HS-27A (cell line): ENCODE results near the gene MEGF11.
"Not testable (repeated sequence)": the region's sequence is repeated elsewhere in the genome, so short reads cannot be mapped to it uniquely, and the experiment has no call there.

Experiments
- DNase-seq: peaks from one replicate; pipeline ENCODE4 v3.0.0-alpha.2; 2012; ENCODE audit warnings: low read depth, missing footprints

Gene MEGF11

DNA sequence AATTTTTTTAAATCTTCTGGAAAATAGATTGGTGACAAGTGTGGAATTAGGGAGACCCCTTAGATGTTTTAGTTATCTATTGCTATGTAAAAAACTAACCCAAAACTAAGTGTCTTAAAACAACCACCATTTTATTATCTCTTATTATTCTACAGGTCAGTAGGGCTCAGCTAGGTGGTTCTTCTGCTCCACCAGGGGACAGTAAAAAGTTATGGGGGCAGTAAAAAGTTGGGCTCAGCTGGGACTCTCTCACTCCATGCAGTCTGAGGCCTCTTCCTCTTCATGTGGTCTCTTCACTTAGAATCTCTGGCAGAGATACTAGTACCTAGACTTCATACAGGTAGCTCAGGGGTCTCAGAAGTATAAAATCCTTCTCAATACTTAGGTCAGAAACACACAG is 21.8 kb upstream of the MEGF11 start:
- DNase-seq = no peak

- DNase-seq = no peak
Measured at GRCh38 chr15:66270932-66271331, 17.4 kb upstream of the MEGF11 start.

DNA sequence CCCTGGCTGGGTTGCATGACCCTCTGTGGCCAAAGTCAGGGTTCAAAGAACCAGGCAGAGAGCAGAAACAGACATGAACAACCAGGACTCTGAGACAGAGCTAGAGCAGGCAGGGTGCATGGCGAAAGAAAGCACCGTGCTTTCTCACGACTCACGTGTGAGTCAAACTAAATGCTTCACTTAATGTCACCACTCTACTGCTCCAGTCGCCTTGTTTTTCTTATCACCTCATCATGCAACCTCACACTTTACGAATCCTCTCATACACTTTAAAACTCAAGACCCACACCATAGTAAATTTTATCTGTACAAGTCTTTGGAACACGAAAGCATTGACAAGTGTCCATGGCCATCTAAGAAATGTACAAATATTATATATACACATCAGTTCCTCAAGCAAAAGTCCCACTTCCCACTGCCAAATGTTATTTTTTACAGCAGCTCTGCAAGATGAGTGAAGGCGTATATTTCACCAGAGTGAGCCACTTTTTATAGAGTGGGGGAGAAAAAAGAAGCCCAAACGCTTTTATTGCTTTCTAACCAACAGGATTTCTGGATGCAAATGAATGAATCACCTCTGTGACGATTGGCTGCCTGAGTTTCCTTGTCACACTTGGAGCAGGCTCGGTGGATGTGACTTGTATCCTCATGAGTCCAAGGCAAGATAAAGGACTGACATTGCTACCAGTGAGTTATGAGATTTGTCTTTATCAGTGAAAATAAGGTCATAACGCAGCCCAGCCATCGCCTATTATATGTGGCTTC is 16.0 kb upstream of the MEGF11 start:
- no peak for DNase-seq

DNA sequence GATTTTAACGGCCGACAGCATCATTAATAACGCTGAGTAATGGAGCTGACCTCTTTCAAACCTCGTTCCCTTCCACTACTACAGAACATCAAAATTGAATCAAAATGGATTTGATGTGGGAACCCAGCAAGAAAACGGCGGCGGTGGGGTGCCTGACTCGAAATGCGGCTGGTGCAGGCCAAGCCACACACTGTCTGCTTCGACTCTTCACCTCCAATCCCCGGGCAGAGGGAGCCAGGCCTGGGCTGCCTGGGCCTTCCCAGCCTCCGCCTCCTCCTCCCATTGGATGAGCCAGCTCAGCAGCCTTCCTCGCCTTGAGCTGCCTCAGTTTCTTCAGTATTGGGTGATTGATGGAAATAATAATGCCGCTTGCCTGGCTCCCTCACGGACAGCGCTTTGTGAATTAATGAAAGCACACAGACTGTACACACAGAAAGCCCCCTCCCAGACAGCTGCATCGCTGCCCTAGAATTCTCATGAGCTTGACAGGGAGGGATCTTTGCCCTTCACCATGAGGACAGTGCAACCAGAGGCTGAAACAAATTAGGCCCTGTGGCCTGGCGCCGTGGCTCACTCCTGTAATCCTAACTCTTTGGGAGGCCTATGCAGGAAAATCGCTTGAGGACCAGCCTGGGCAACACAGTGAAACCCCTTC is 11.4 kb upstream of the MEGF11 start:
- no peak for DNase-seq

DNA sequence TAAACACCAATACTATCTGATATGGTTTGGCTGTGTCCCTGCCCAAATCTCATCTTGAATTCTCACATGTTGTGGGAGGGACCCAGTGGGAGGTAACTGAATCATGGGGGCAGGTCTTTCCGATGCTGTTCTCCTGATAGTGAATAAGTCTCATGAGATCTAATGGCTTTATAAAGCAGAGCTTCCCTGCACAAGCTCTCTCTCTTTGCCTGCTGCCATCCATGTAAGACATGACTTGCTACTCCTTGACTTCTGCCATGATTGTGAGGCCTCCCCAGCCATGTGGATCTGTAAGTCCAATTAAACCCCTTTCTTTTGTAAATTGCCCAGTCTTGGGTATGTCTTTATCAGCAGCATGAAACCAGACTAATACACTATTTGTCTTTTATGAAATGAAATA is 9.3 kb upstream of the MEGF11 start:
- not testable (repeated sequence) for DNase-seq

DNA sequence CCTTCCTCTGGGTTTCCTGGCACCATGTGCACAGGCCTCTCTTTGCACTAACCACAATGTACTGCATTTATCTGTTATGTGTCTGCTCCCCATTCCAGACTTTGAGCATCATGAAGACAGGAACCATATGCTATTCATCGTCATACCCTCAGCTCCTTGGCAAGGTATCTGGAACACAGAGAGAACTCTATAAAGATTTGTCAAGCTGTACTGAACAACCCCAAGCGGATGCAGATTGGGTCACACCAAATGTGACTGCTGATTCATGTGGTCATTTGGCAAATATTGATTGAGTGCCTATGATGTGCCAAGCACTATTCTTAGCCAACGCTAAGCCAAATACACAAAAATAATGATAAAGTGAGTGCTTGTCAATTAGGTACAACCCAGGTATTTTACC is 7.5 kb upstream of the MEGF11 start:
- DNase-seq = no peak

- DNase-seq = no peak
Measured at GRCh38 chr15:66256692-66257091, 3.1 kb upstream of the MEGF11 start.

GRCh38 chr15:66254951-66255676 is 1.6 kb upstream of the MEGF11 start:
- DNase-seq = no peak

- no peak for DNase-seq
Measured at GRCh38 chr15:66254089-66254950, 770 bp upstream of the MEGF11 start.

DNA sequence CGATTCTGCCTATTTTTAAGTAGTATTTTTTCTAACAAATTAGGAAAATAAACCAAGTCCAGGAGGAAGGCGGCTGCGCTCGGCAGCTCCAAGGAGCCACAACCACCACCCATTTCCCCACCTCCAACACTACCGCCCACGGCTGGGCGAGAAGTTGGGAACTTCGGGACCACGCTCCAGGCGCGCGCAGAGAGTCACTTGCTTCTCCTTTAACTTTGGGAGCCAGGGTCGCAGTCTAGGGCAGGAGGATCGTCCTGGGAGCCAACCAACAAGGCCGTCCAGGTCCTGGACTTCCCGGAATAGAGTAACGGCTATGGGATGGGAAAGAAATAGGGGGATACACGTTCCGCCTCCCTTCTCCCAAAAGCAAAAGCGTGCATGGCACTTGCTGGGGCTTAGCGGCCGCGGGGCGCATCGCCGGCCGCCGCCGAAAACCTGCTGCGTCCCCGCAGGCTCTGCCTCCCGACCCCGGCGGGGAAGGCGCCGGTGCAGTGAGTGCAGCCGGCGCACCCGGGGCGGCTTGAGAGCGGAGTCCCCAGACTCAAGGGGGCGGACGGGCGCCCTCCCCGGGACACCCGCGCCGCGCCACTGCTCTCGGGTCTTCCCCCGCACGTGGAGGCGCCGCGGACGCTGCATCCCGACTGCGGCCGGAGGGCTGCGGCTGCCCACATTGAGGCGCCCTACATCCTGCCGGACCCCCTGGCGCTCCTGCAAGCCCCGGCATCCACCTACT is 699 bp downstream of the MEGF11 start:
- DNase-seq = no peak

GRCh38 chr15:66251790-66252684 is 1.5 kb downstream of the MEGF11 start:
- DNase-seq = no peak

GRCh38 chr15:66251065-66251789 is 2.3 kb downstream of the MEGF11 start:
- no peak for DNase-seq

DNA sequence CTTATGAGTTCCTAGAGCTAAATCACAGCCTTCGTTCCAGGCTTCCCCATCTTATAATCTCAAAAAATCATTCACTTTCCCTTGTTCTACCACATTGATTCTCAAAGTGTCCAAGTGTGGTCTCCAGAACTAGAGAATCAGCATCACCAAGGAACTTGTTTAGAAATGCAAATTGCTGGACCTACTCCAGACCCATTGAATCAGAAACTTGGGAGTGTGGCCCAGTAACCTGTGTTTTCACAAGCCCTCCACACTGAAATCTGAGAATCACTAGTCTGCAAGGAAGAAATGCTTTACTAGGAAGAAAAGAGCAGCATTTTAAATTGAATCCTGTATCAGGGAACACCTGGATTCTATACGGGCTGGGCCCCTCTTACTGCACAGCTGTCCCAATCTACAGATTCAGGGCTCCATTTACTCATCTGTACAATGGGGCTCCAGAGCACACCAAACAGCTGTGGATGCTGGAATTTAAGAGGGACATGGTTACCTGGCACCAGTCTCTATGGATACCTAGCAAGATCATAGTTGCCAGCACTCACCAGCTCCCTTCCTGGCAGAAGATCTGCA is 3.9 kb downstream of the MEGF11 start:
- no peak for DNase-seq

DNA sequence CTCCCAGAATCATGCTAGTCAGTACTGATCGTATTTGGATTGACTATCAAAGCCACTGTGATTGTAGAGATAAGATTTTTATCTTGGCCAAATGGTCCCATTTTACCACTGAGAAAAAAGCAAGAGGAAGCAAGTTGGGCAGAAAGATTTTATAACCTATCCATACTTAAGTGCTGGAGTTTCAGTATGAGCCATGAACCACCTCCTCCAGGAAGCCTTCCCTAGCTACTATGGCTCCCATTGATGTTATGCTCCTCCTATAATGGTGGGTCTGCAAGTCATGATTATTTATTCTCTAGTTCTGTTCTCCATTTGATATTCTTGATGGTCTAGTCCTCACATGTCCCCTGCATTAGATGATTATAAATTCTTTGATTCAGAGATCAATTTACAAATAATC is 6.6 kb downstream of the MEGF11 start:
- DNase-seq = no peak

DNA sequence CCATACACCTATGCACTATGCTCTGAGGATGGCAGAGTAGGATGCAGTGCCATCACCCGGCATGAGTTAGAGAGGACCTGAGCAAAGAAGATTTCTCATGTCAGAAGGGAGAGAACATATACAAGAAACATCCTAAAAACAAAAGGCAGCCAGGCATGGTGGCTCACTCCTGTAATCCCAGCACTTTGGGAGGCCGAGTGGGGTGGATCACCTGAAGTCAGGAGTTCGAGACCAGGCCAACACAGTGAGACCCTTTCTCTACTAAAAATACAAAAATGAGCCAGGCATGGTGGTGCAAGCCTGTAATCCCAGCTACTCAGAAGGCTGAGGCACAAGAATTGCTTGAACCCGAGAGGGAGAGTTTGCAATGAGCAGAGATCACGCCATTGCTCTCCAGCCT is 7.7 kb downstream of the MEGF11 start:
- DNase-seq = not testable (repeated sequence)

DNA sequence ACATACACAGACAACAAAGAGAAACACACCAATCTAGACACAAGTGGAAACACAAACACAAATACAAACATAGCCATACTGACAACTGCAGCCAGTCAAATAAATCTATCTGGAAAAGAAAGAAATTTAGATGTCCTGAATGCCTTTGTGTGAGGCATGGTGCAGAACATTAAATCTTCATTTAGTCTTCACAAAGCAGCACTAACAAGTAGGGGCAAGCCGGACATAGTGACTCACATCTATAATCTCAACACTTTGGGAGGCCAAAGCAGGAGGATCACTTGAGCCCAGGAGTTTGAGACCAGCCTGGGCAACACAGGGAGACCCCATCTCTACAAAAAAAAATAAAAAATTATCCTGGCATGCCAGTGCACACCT is 11.7 kb downstream of the MEGF11 start:
- no peak for DNase-seq

DNA sequence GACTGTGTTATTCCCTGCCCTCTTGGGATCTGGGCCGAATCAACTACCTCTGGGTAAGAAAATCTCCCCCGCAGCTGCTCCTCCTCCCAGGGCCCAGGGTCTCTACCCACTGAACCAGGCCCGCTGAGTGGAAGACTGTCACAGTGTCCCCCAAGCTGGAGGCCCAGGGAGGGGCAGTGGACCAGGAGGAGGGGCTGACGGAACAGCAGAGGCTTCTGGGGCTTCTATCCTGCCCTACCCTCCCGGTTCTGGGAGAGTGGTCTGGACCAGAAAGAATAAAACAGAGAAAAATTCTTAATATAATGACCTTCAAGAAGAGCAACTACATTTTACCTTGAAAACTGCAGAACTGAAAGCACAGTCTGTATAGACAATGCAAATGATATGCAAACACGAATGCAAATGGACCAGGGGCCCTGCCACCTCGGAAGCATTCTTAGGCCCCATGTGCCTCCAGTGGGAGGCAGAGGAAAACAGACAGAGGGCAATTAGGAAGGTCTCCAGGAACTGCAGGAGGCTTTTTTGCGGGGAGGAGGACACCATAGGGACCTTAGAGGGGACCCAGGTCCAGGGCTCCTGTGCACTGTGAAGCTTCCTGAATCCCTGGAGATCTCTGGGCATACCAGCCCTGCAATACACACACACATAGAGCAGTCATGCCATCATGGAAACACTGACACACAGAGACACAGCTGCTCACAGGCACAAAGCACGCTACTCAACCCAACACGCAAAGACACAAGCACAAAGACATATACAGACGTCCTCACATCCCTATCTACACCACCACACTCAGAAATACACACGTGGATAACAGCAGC is 12.3 kb downstream of the MEGF11 start:
- no peak for DNase-seq

- DNase-seq = no peak
Measured at GRCh38 chr15:66240240-66240794, 13.2 kb downstream of the MEGF11 start.
